OCI-LY7 (cell line): Measurements from ENCODE around the gene ABCA13. TPM values are rescaled to one million over a fixed set of nuclear protein-coding genes. Genes with fewer than 3 reads are reported as not detected.

Experiments
- BruUV-seq: library from RNA; stranded (reverse); fragments of 400-500 nt; replicated peaks from 2 replicates; lab custom pipeline; 2021; lab: Mats Ljungman, UMichigan
- CTCF ChIA-PET: fragments of 300-600 bp; sonication (Branson Sonifier 250); formaldehyde crosslinking; loops from one replicate; lab custom pipeline; 2022; ENCODE audit warnings: antibody characterized with exemption; ENCODE audit not compliant: unreplicated experiment; lab: Charles Lee
- POLR2A ChIA-PET: fragments of 300-600 bp; sonication (Branson Sonifier 250); formaldehyde crosslinking; loops from one replicate; lab custom pipeline; 2022; ENCODE audit warnings: antibody characterized with exemption; lab: Charles Lee
- DNase-seq: peaks from one replicate; pipeline ENCODE4 v3.0.0-alpha.2; 2015; ENCODE audit warnings: low spot score
- H2AFZ ChIP-seq: fragments of 200-600 bp; sonication (generic), shearing (Covaris generic); 2 replicates; pipeline ENCODE4 v1.6.1; 2014; ENCODE audit warnings: mild to moderate bottlenecking, antibody characterized with exemption, low read length, moderate library complexity
- H3K27ac ChIP-seq: fragments of 200-600 bp; sonication (generic); 2 replicates; pipeline ENCODE4 v1.5.1; 2014; ENCODE audit warnings: mixed run types, low read depth, mild to moderate bottlenecking, moderate library complexity, low read length, inconsistent platforms; ENCODE audit not compliant: poor library complexity, severe bottlenecking
- H3K36me3 ChIP-seq: fragments of 200-600 bp; sonication (generic); 2 replicates; pipeline ENCODE4 v1.6.1; 2014; ENCODE audit warnings: mild to moderate bottlenecking, antibody characterized with exemption, low read length, moderate library complexity, mixed read lengths; ENCODE audit not compliant: insufficient read depth
- H3K4me1 ChIP-seq: fragments of 200-600 bp; sonication (generic); 2 replicates; pipeline ENCODE4 v1.5.1; 2014; ENCODE audit warnings: mild to moderate bottlenecking, low read length; ENCODE audit not compliant: insufficient read depth, poor library complexity, severe bottlenecking
- H3K4me2 ChIP-seq: fragments of 200-600 bp; sonication (generic); 2 replicates; pipeline ENCODE4 v1.6.1; 2014; ENCODE audit warnings: mild to moderate bottlenecking, low read length
- H3K4me3 ChIP-seq: fragments of 200-600 bp; sonication (generic); 2 replicates; pipeline ENCODE4 v1.5.1; 2014; ENCODE audit warnings: mild to moderate bottlenecking, low read depth, low read length; ENCODE audit not compliant: poor library complexity, severe bottlenecking
- H3K79me2 ChIP-seq: fragments of 200-600 bp; sonication (generic); 2 replicates; pipeline ENCODE4 v1.6.1; 2016; ENCODE audit warnings: low read depth, mild to moderate bottlenecking, low read length, moderate library complexity, mixed read lengths; ENCODE audit not compliant: insufficient read depth
- H3K9me2 ChIP-seq: fragments of 200-600 bp; sonication (generic); 2 replicates; pipeline ENCODE4 v1.6.1; 2016; ENCODE audit warnings: mild to moderate bottlenecking, low read length, mixed read lengths; ENCODE audit not compliant: insufficient read depth
- H3K9me3 ChIP-seq: fragments of 200-600 bp; sonication (generic); 2 replicates; pipeline ENCODE4 v1.6.1; 2014; ENCODE audit warnings: mild to moderate bottlenecking, mixed run types, low read length, mixed read lengths
- H4K20me1 ChIP-seq: fragments of 200-600 bp; sonication (generic); 2 replicates; pipeline ENCODE4 v1.6.1; 2014; ENCODE audit warnings: mild to moderate bottlenecking, antibody characterized with exemption, low read length, moderate library complexity, mixed read lengths; ENCODE audit not compliant: insufficient read depth
- EZH2phosphoT487 ChIP-seq: fragments of 200-600 bp; sonication (generic); IDR thresholded peaks from 2 replicates; pipeline ENCODE4 v1.6.1; 2018; ENCODE audit warnings: low read depth, borderline replicate concordance, mild to moderate bottlenecking, mixed run types, antibody characterized with exemption, low read length, moderate library complexity, mixed read lengths
- intact Hi-C: fragments of 100-400 bp; cut with micrococcal nuclease; formaldehyde crosslinking; loops from one replicate; pipeline ENCODE4 v1.10.0; 2022; ENCODE audit not compliant: unreplicated experiment
- total RNA-seq, 2 experiments: library from RNA; depleted of rRNA in 1 of 2; stranded (reverse); fragments of >200 nt in 1 of 2; shearing (Covaris generic) in 1 of 2; gene quantifications; 2 replicates each; pipeline ENCODE4 v1.2.3, GENCODE V29; 2014 to 2022
- TF ChIP-seq, protein P1 (sequence below): fragments of 200-600 bp; sonication (generic); conservative IDR thresholded peaks from 2 replicates; pipeline ENCODE4 v1.5.1; 2014; ENCODE audit warnings: mild to moderate bottlenecking, antibody characterized with exemption, low read length, moderate library complexity, mixed read lengths

The ABCA13 gene
- total RNA-seq, 2 experiments from 2014 or later, result not detected

DNA sequence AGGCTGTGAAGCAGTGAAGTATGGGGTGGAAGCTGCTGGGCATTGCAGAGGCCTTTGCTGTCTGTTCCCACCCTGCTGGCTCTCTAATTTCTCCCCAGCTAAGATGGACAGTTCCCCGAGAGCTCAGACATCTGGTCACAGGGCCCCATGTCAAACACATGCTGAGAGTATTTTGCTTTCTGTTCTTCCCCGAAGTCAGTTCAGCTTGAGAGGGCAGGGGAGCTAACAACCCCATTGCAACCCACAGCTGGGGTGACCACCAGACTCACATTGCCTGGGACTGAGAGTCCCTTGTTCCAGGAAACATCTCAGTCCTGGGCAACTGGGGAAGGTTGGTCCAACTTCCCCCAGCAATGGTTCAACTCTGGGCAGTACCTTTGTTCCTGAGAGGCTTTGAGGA is 52.8 kb downstream of the ABCA13 start:
- H3K79me2 ChIP-seq, result no peaks in the 10 kb centered on the region
- CTCF ChIA-PET, result no interaction called here
- H3K27ac ChIP-seq, result no peak overlapping the region
- no TSS peak for BruUV-seq
- TF ChIP-seq, protein P1, sequence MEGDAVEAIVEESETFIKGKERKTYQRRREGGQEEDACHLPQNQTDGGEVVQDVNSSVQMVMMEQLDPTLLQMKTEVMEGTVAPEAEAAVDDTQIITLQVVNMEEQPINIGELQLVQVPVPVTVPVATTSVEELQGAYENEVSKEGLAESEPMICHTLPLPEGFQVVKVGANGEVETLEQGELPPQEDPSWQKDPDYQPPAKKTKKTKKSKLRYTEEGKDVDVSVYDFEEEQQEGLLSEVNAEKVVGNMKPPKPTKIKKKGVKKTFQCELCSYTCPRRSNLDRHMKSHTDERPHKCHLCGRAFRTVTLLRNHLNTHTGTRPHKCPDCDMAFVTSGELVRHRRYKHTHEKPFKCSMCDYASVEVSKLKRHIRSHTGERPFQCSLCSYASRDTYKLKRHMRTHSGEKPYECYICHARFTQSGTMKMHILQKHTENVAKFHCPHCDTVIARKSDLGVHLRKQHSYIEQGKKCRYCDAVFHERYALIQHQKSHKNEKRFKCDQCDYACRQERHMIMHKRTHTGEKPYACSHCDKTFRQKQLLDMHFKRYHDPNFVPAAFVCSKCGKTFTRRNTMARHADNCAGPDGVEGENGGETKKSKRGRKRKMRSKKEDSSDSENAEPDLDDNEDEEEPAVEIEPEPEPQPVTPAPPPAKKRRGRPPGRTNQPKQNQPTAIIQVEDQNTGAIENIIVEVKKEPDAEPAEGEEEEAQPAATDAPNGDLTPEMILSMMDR, result no peak
- no peak for TF ChIP-seq EZH2phosphoT487
- H2AFZ ChIP-seq, result no peak overlapping the region
- intact Hi-C loops, result no loop called here
- H3K36me3 ChIP-seq, result no peaks in the 10 kb centered on the region
- DNase-seq, result no peak
- no peaks in the 10 kb centered on the region for H3K9me2 ChIP-seq
- H3K4me3 ChIP-seq, result no peak overlapping the region
- no peaks in the 10 kb centered on the region for H3K4me1 ChIP-seq
- H3K4me2 ChIP-seq, result no peak overlapping the region
- no peaks in the 10 kb centered on the region for H3K9me3 ChIP-seq
- POLR2A ChIA-PET, result interaction anchor here (0.7 to 0.8 kb wide), 2 partner anchors 11 to 1842 kb away, joined by 3 to 4 read pairs; no protein-coding TSS in a partner anchor
- no peaks in the 10 kb centered on the region for H4K20me1 ChIP-seq

DNA sequence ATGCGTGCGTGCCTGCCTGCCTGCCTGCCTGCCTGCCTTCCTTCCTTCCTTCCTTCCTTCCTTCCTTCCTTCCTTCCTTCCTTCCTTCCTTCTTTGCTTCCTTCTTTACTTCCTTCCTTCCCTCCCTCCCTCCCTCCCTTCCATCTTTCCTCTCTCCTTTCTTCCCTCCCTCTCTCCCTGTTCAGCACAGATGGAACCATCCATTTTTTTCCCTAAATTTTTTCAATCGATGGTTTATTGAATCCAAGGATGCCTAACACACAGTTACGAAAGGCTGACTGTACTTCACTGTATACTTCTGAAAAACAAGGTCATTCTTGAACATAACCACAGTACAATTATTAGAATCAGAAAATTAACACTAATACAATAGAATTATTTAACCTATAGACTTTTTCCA is 53.8 kb downstream of the ABCA13 start:
- intact Hi-C loops, result no loop called here
- H3K9me2 ChIP-seq, result no peaks in the 10 kb centered on the region
- no peaks in the 10 kb centered on the region for H4K20me1 ChIP-seq
- CTCF ChIA-PET, result no interaction called here
- H2AFZ ChIP-seq, result no peak overlapping the region
- no peaks in the 10 kb centered on the region for H3K4me1 ChIP-seq
- TF ChIP-seq, protein P1, result no peak
- no peak for TF ChIP-seq EZH2phosphoT487
- POLR2A ChIA-PET, result interaction anchor here (0.8 kb wide), 1 partner anchor 12 kb away, joined by 3 read pairs; no protein-coding TSS in a partner anchor
- no peaks in the 10 kb centered on the region for H3K9me3 ChIP-seq
- no peaks in the 10 kb centered on the region for H3K79me2 ChIP-seq
- no peak overlapping the region for H3K4me2 ChIP-seq
- no peak overlapping the region for H3K4me3 ChIP-seq
- BruUV-seq, result no TSS peak
- no peaks in the 10 kb centered on the region for H3K36me3 ChIP-seq
- DNase-seq, result no peak
- no peak overlapping the region for H3K27ac ChIP-seq

DNA sequence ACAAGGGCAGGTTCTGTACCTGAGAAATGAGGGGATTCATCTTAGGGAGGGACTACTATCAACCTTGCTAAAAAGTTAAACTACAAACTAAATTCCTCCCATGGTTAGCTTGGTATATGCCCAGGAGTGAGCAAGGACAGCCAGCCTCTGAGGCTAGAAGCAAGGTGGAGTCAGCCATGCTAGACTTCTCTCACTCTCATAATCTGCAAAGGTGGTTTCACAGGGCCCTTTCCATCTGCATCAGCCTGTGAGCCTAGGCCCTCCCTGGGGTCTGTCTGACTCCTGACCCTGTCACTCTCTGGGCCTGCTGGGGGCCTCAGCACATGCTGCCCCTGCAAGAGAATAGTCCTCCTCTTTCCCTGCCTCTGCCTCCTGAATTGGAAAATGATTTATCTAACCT is 66.1 kb downstream of the ABCA13 start:
- ChIA-PET CTCF (no interaction called here), POLR2A (interaction anchor here (0.6 kb wide), 1 partner anchor 1784 kb away, joined by 3 read pairs; no protein-coding TSS in a partner anchor)
- Histone ChIP-seq H3K36me3 (no peaks in the 10 kb centered on the region), H4K20me1 (no peaks in the 10 kb centered on the region), H3K9me3 (0 out of 2 replicates have a peak, but pooled peaks cover 4% of the 10 kb centered on the region), H3K4me1 (no peaks in the 10 kb centered on the region), H3K4me3 (no peak overlapping the region), H3K9me2 (0 out of 2 replicates have a peak, but pooled peaks cover 4% of the 10 kb centered on the region), H2AFZ (no peak overlapping the region), H3K4me2 (no peak overlapping the region), H3K27ac (no peak overlapping the region), H3K79me2 (no peaks in the 10 kb centered on the region)
- DNase-seq, result no peak
- BruUV-seq, result no TSS peak
- TF ChIP-seq, protein P1, result no peak
- TF ChIP-seq EZH2phosphoT487, result no peak
- intact Hi-C loops, result no loop called here
